GM20000 (cell line): ENCODE data around the gene MAT2B.

Experiments
- DNase-seq: peaks from one replicate; pipeline ENCODE4 v3.0.0; 2012; ENCODE audit warnings: low spot score
- CTCF ChIP-seq: IDR thresholded peaks from 2 replicates; pipeline ENCODE4 v1.5.1; 2012; ENCODE audit warnings: mild to moderate bottlenecking, control low read depth; ENCODE audit errors: extremely low read depth, missing control alignments

Gene MAT2B

GRCh38 chr5:163489055-163489744 lies 16.2 kb upstream of the MAT2B start:
- no peak for DNase-seq
- no peak for TF ChIP-seq CTCF

DNA sequence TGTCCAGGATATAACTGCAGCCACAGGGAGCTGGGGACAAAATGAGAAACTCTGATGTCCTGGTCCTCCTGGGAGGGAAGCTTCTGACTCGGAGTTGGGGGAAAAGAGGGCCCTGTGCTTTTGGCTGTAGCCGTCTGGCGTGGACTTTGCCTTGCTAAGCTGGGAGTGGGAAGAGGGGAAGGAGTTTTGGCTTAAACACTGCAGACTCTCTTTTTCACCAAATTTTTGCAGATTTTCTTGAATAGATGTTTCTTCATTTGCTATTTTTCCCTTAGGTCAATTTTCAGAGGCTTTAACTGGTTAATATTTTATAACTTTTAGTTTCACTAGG lies 15.7 kb upstream of the MAT2B start:
- no peak for DNase-seq
- no peak for TF ChIP-seq CTCF

GRCh38 chr5:163496286-163496685 lies 9.1 kb upstream of the MAT2B start:
- DNase-seq, result no peak
- no peak for TF ChIP-seq CTCF

DNA sequence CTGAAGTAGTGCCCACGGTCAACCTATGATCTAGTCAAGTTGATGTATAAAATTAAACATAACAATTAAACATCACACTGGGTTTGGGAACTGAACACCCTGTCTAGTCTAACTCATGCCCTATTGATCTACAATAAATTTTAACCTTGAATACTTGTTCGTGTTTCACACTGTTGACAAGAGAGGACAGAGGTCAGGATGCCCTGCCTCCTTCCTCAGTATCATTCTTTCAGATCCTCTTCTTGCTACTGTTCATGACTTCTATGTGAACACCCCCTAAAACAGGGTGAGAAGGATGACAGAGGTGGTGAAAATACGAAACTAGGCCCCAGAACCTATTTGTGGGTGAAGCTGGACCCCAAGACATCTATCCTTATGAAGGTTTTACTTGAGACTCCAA lies 8.1 kb upstream of the MAT2B start:
- no peak for DNase-seq
- TF ChIP-seq CTCF, result no peak

DNA sequence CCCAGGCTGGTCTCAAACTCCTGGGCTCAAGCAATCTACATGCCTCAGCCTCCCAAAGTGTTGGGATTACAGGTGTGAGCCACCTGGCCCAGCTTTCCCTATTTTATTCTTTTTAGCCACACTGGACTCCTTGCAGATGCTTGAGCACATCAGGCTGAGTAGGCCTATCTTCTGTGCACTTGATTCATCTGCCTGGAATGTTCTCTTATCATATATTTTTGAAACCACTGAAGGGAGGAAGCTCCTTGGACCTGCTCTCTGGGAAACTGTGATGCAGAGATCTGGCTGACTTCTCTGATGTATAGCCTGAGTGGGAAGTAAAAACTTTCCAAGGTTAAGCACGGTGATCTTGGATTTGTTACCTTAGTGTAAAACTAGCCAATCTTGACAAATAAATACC lies 6.5 kb upstream of the MAT2B start:
- DNase-seq, result no peak
- no peak for TF ChIP-seq CTCF

DNA sequence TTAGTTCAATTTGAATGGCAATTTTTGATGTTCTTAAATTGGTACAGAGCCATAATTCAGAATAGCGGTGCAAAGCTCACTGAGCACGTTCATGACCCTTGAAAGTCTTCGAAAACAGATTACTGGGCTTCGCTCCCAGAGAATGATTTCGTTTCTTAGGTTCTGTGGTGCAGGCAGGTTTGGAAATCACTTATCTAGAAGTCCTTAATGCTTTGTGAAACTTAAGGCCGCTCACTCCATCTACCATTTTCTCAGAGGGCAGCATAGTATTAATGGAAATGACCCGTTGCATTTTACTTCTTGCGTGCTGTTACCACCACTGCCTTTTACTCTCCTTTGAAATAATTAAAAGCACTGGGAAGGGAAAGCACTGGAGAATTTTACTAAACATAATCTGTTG lies 2.9 kb upstream of the MAT2B start:
- no peak for TF ChIP-seq CTCF
- DNase-seq, result no peak

- TF ChIP-seq CTCF, result peak; percentile 42
- peak; percentile 44 for DNase-seq
These were observed 2.0 kb upstream of the MAT2B start for GRCh38 chr5:163503106-163504078.
